Activated CD4-positive, alpha-beta T cell treated with anti-CD3 and anti-CD28 coated beads, Interleukin-2, Interleukin-6, amounts not matched to agents 100 ng/mL and 50 ng/mL, durations not matched to agents 16 hours and 8 hours (primary cell): ENCODE results near the gene LTB4R2.

ENCODE experiments used
- DNase-seq: peaks from one replicate; pipeline ENCODE4 v3.0.0-alpha.2; 2020

LTB4R2 gene

GRCh38 chr14:24309538-24310264, at the start of gene LTB4R2:
Gene LTB4R2, plus strand, starts transcription at chr14:24310140. Its CDS starts 525 bp downstream, at chr14:24310665.
- DNase-seq, result no peak

GRCh38 chr14:24260780-24261157, 49.2 kb upstream of the LTB4R2 start:
- DNase-seq, result no peak

GRCh38 chr14:24261256-24261968, 48.5 kb upstream of the LTB4R2 start:
- DNase-seq, result no peak

- DNase-seq, result no peak
Measured at GRCh38 chr14:24261969-24262327, 48.0 kb upstream of the LTB4R2 start.

GRCh38 chr14:24262821-24263733, 46.9 kb upstream of the LTB4R2 start, which contains the start of gene TGM1:
Gene TGM1, minus strand, starts transcription at chr14:24263177. Its CDS starts 825 bp downstream, at chr14:24262352.
- no peak for DNase-seq

- no peak for DNase-seq
Measured at GRCh38 chr14:24263848-24264247, 46.1 kb upstream of the LTB4R2 start.

- DNase-seq, result no peak
Measured at GRCh38 chr14:24264298-24264697, 45.6 kb upstream of the LTB4R2 start.

GRCh38 chr14:24266344-24267244, 43.3 kb upstream of the LTB4R2 start:
- DNase-seq, result no peak

GRCh38 chr14:24267516-24267915, 42.4 kb upstream of the LTB4R2 start:
- DNase-seq, result no peak

GRCh38 chr14:24268225-24268624, 41.7 kb upstream of the LTB4R2 start:
- no peak for DNase-seq

- no peak for DNase-seq
Measured at GRCh38 chr14:24269368-24269767, 40.6 kb upstream of the LTB4R2 start.

GRCh38 chr14:24269910-24270536, 39.9 kb upstream of the LTB4R2 start:
- DNase-seq, result no peak

GRCh38 chr14:24270537-24271133, 39.3 kb upstream of the LTB4R2 start:
- no peak for DNase-seq

- peak; percentile 92 for DNase-seq
Measured at GRCh38 chr14:24271134-24271833, 38.7 kb upstream of the LTB4R2 start, which contains the start of gene RABGGTA. Gene RABGGTA, minus strand, starts transcription at chr14:24271597. Its CDS starts 482 bp downstream, at chr14:24271115.

GRCh38 chr14:24271834-24272263, 38.1 kb upstream of the LTB4R2 start:
- no peak for DNase-seq

GRCh38 chr14:24272467-24272866, 37.5 kb upstream of the LTB4R2 start:
- DNase-seq, result no peak

- DNase-seq, result no peak
Measured at GRCh38 chr14:24273422-24273998, 36.4 kb upstream of the LTB4R2 start.

GRCh38 chr14:24274101-24274543, 35.8 kb upstream of the LTB4R2 start:
- DNase-seq, result peak; percentile 91

- DNase-seq, result no peak
Measured at GRCh38 chr14:24277071-24277470, 32.9 kb upstream of the LTB4R2 start.
